Testis (tissue), 3 donors: ENCODE measurements around the gene ACY1. TPM values are rescaled to one million over a fixed set of nuclear protein-coding genes. Genes with fewer than 3 reads are reported as not detected.
A peak's percentile ranks its signal among the peaks of the same experiment; 100 is the strongest.

Experiments
- DNase-seq: peaks from one replicate; pipeline ENCODE4 v3.0.0-alpha.2; 2019
- H3K27ac ChIP-seq, 2 donors: fragments of 200-600 bp; sonication (generic); one replicate each; pipeline ENCODE4 v1.5.1; 2019
- H3K27me3 ChIP-seq: fragments of 200-600 bp; sonication (generic); one replicate; pipeline ENCODE4 v1.5.1; 2019
- H3K36me3 ChIP-seq: fragments of 200-600 bp; sonication (generic); one replicate; pipeline ENCODE4 v1.5.1; 2017; ENCODE audit warnings: low read depth; ENCODE audit errors: missing control alignments
- H3K4me1 ChIP-seq: fragments of 200-600 bp; sonication (generic); one replicate; pipeline ENCODE4 v1.5.1; 2019
- H3K4me3 ChIP-seq, 2 donors: fragments of 200-600 bp; sonication (generic); one replicate each; pipeline ENCODE4 v1.5.1; 2017 to 2019
- H3K9me3 ChIP-seq: fragments of 200-600 bp; sonication (generic); one replicate; pipeline ENCODE4 v1.5.1; 2017
- POLR2A ChIP-seq: fragments of 450-650 bp; IDR thresholded peaks from one replicate; pipeline ENCODE4 v1.6.1; 2017; ENCODE audit warnings: antibody characterized with exemption, mild to moderate bottlenecking, moderate library complexity
- WGBS, 2 donors: methylation state at CpG; one replicate each; pipeline ENCODE4 v1.1.5; 2018; 5-methylcytosine and 5-hydroxymethylcytosine counted together
- intact Hi-C: fragments of 100-400 bp; cut with DNase I; formaldehyde crosslinking; loops from one replicate; pipeline ENCODE4 v1.15.1; 2023; ENCODE audit warnings: low total_unique reads
- polyA plus RNA-seq: library from polyadenylated mRNA; stranded (reverse); fragments of 350-450 nt; fragmentation: Illumina TruSeq; extraction: RNeasy Lipid Tissue Mini Kit (QIAGEN cat#74804); gene quantifications from one replicate; pipeline ENCODE4 v1.2.3, GENCODE V29; 2014; ENCODE audit warnings: low read depth, low replicate concordance; ENCODE audit not compliant: insufficient read depth
- total RNA-seq, 2 donors: library from RNA; depleted of rRNA; stranded (reverse); fragments of >200 nt; gene quantifications; one replicate each; pipeline ENCODE4 v1.2.3, GENCODE V29; 2016
- TF ChIP-seq, protein P1 (sequence below), 3 experiments: fragments of 450-650 bp in 2 of 3; fragments of 200-600 bp in 1 of 3; sonication (generic) in 1 of 3; IDR thresholded peaks; one replicate each; pipeline ENCODE4 v1.5.1; 2016 to 2019; ENCODE audit warnings: antibody characterized with exemption in 3 of 3, mild to moderate bottlenecking in 2 of 3, moderate library complexity in 1 of 3

Gene ACY1
- total and polyA plus RNA-seq, 3 donors from 2014 or later = 16.0 to 26.7 (median 17.1) TPM

DNA sequence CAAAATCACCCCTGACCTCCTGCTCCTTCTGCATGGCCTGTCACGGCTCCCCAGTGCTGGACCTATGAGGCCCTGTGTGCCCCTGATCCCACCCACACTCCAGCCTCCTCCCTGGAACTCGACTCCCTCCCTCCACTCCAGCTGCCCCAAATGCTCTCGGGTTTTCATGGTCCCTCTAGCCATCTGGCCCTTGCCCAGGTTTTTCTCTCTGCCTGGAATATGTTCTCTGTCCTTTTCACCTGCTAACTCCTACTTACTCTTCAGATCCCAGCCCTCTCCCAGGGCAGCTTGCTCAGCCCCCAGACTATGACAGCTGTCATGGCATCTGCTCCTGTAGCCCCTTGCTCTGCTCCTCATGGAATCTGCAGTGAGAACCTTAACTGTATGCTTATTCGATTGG, 42.7 kb downstream of the ACY1 start:
- Histone ChIP-seq H3K4me3 (no peak overlapping the region), H3K36me3 (no peaks in the 10 kb centered on the region), H3K4me1 (peaks cover 40% of the 10 kb centered on the region), H3K27ac (no peak overlapping the region), H3K27me3 (no peaks in the 10 kb centered on the region), H3K9me3 (no peaks in the 10 kb centered on the region)
- no peak for DNase-seq
- WGBS, 2 donors = 56 to 59% methylated on average over 4 of the region's 4 CpGs
- no peak for TF ChIP-seq POLR2A
- TF ChIP-seq, protein P1, sequence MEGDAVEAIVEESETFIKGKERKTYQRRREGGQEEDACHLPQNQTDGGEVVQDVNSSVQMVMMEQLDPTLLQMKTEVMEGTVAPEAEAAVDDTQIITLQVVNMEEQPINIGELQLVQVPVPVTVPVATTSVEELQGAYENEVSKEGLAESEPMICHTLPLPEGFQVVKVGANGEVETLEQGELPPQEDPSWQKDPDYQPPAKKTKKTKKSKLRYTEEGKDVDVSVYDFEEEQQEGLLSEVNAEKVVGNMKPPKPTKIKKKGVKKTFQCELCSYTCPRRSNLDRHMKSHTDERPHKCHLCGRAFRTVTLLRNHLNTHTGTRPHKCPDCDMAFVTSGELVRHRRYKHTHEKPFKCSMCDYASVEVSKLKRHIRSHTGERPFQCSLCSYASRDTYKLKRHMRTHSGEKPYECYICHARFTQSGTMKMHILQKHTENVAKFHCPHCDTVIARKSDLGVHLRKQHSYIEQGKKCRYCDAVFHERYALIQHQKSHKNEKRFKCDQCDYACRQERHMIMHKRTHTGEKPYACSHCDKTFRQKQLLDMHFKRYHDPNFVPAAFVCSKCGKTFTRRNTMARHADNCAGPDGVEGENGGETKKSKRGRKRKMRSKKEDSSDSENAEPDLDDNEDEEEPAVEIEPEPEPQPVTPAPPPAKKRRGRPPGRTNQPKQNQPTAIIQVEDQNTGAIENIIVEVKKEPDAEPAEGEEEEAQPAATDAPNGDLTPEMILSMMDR (IDR thresholded peaks at IDR 0.05) = no peak
- intact Hi-C loops = no loop called here

GRCh38 chr3:52028572-52028971, 45.2 kb downstream of the ACY1 start:
- DNase-seq = peak; percentile 80
- 67% methylated on average over 12 of the region's 12 CpGs; no CpG with 5 or more reads in 1 of the 2 donors for WGBS, 2 donors
- H3K9me3 ChIP-seq = no peaks in the 10 kb centered on the region
- peaks cover 21% of the 10 kb centered on the region for H3K4me1 ChIP-seq
- TF ChIP-seq, protein P1 (IDR thresholded peaks at IDR 0.05) = no peak
- no peak for TF ChIP-seq POLR2A
- intact Hi-C loops = no loop called here
- H3K4me3 ChIP-seq = no peak overlapping the region
- no peaks in the 10 kb centered on the region for H3K27me3 ChIP-seq
- no peaks in the 10 kb centered on the region for H3K36me3 ChIP-seq
- no peak overlapping the region for H3K27ac ChIP-seq

DNA sequence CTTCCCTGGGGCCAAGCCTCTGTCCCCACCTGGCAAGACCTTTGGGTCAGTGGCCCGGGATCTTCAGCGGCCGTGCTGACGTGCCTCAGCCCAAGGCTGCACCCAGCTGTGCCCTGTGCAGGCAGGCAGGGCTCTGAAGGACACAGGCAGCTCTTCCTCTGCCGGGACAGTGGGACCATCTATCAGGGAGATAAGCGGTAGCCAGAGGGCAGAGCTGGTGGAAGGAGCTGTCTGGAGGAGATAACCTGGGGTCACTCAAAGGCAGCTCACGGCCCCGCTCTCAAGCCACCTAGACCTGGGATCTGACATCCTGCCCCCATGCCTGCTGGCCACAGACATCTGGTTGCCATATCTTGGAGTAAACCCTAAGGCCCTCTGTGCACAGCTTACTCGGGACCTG, 45.7 kb downstream of the ACY1 start:
- WGBS, 2 donors = 61 to 70% methylated on average over 7 to 9 of the region's 9 CpGs
- TF ChIP-seq, protein P1 (IDR thresholded peaks at IDR 0.05) = no peak
- no peak for TF ChIP-seq POLR2A
- Histone ChIP-seq H3K27me3 (no peaks in the 10 kb centered on the region), H3K4me3 (no peak overlapping the region), H3K36me3 (no peaks in the 10 kb centered on the region), H3K9me3 (no peaks in the 10 kb centered on the region), H3K4me1 (peaks cover 18% of the 10 kb centered on the region), H3K27ac (no peak overlapping the region)
- peak; percentile 48 for DNase-seq
- intact Hi-C loops = no loop called here

DNA sequence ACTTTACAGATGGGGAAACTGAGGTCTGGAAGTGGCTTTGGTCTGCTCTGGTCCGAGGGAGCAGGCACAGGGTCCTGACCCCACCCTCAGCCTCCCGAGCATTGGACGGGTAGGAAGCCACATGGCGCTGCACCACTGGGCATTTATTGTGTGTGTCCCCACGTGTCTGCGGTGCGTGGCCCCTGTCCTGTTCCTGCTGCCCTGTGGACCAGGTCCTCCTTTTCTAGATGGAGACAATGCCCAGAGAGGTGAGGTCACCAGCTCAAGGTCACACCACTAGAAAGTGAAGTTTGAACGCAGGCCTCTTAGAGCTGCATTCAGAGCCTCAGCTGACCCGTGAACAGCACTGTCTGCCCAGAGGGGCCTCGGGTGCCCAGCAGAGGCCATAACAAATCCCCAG, 46.2 kb downstream of the ACY1 start:
- intact Hi-C loops = no loop called here
- Histone ChIP-seq H3K36me3 (no peaks in the 10 kb centered on the region), H3K4me3 (no peak overlapping the region), H3K4me1 (peaks cover 18% of the 10 kb centered on the region), H3K9me3 (no peaks in the 10 kb centered on the region), H3K27me3 (no peaks in the 10 kb centered on the region), H3K27ac (no peak overlapping the region)
- TF ChIP-seq, protein P1 (IDR thresholded peaks at IDR 0.05) = no peak
- TF ChIP-seq POLR2A = no peak
- no peak for DNase-seq
- 84 to 89% methylated on average over 7 to 10 of the region's 10 CpGs for WGBS, 2 donors

- TF ChIP-seq, protein P1 (IDR thresholded peaks at IDR 0.05) = no peak
- no peak for TF ChIP-seq POLR2A
- Histone ChIP-seq H3K27me3 (no peaks in the 10 kb centered on the region), H3K27ac (no peak overlapping the region), H3K4me3 (no peak overlapping the region), H3K9me3 (no peaks in the 10 kb centered on the region), H3K36me3 (no peaks in the 10 kb centered on the region), H3K4me1 (peaks cover 13% of the 10 kb centered on the region)
- no peak for DNase-seq
- intact Hi-C loops = no loop called here
- 92 to 95% methylated on average over 10 to 11 of the region's 11 CpGs for WGBS, 2 donors
Observed at GRCh38 chr3:52030714-52031310, 47.5 kb downstream of the ACY1 start.
